Measurements from ENCODE around the gene SEC24A. TPM values are rescaled to one million over a fixed set of nuclear protein-coding genes. Genes with fewer than 3 reads are reported as not detected.
"Not testable (repeated sequence)": the region's sequence is repeated elsewhere in the genome, so short reads cannot be mapped to it uniquely, and the experiment has no call there.

The SEC24A gene
- 10 to 100 TPM; 23.0 to 30.4 (median 23.9) TPM for total RNA-seq
- long read RNA-seq, donor 1, full-length matches to known transcripts: 5 of 9 reads
- long read RNA-seq, donor 1, partial matches to known transcripts: 3 of 9 reads
- long read RNA-seq, donor 1, other reads (novel, unspliced or antisense): 1 of 9 reads
- long read RNA-seq, donor 2, full-length matches to known transcripts: 1 of 2 reads
- long read RNA-seq, donor 2, partial matches to known transcripts: 1 of 2 reads
- long read RNA-seq, donor 2, other reads (novel, unspliced or antisense): 0 of 2 reads

GRCh38 chr5:134648425-134649162, at the start of gene SEC24A:
SEC24A (plus strand) TSS chr5:134648785; CDS start chr5:134649077, 292 bp downstream.
- DNase-seq (peak; percentile 90 to 96 (median 94)), ATAC-seq (peak; percentile 97)
- TF ChIP-seq CTCF (IDR thresholded peaks at IDR 0.05): no peak
- no peaks in the 10 kb centered on the region for H3K36me3 ChIP-seq (ENCODE audit: low read depth)
- H3K4me3 ChIP-seq: peak within 1 kb of the TSS; percentile 83
- H3K4me1 ChIP-seq (ENCODE audit: low read depth): peaks cover 8% of the 10 kb centered on the region
- H3K9me3 ChIP-seq: no peaks in the 10 kb centered on the region
- intact Hi-C loops (cut with DNase I, micrococcal nuclease): no loop called here

DNA sequence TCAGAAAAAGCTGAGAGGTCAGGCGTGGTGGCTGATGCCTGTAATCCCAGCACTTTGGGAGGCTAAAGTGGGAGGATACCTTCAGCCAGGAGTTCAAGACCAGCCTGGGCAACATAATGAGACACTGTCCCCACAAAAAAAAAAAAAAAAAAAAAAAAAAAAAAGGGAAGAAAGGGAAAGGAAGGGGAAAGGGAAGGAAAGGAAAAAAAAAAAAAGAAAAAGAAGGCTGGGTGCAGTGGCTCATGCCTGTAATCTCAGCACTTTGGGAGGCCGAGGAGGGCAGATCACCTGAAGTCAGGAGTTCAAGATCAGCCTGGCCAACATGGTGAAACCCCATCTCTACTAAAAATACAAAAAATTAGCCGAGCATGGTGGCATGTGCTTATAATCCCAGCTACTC, 48.8 kb upstream of the SEC24A start:
- H3K9me3 ChIP-seq; ATAC-seq; H3K4me3 ChIP-seq; intact Hi-C loops (cut with DNase I, micrococcal nuclease); DNase-seq; H3K36me3 ChIP-seq (ENCODE audit: low read depth); H3K4me1 ChIP-seq (ENCODE audit: low read depth): not testable (repeated sequence)

GRCh38 chr5:134600600-134600999, 48.0 kb upstream of the SEC24A start:
- no peak for TF ChIP-seq CTCF (IDR thresholded peaks at IDR 0.05)
- no peak for DNase-seq
- no peak overlapping the region for H3K4me3 ChIP-seq
- no peaks in the 10 kb centered on the region for H3K4me1 ChIP-seq (ENCODE audit: low read depth)
- no peaks in the 10 kb centered on the region for H3K36me3 ChIP-seq (ENCODE audit: low read depth)
- no peak for ATAC-seq
- intact Hi-C loops (cut with DNase I, micrococcal nuclease): no loop called here
- no peaks in the 10 kb centered on the region for H3K9me3 ChIP-seq

- DNase-seq (no peak), ATAC-seq (no peak)
- Histone ChIP-seq H3K4me3 (no peak overlapping the region), H3K4me1 (ENCODE audit: low read depth) (no peaks in the 10 kb centered on the region), H3K9me3 (no peaks in the 10 kb centered on the region), H3K36me3 (ENCODE audit: low read depth) (no peaks in the 10 kb centered on the region)
- TF ChIP-seq CTCF (IDR thresholded peaks at IDR 0.05): no peak
- intact Hi-C loops (cut with DNase I, micrococcal nuclease): no loop called here
Measured at GRCh38 chr5:134603059-134603458, 45.5 kb upstream of the SEC24A start.

DNA sequence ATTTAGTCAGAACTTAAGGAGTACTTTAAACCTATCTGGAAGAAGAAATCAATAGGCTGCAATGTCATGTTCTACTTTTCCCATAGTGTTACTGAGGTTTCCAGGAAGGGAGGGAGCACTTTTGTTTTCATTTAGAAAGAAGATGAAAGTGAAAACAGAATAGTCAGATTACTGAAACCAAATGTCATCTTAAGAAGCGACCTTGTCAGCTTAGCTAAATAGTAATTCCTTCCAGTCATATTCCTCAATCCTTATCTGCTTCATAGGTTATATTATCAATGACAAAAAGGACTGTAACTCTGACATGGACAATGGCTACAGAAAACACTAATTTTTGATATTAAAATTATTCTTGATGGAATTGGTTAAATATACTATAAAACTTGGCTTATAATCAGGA, 43.7 kb upstream of the SEC24A start:
- DNase-seq (no peak), ATAC-seq (no peak)
- Histone ChIP-seq H3K4me1 (ENCODE audit: low read depth) (no peaks in the 10 kb centered on the region), H3K4me3 (no peak overlapping the region), H3K9me3 (no peaks in the 10 kb centered on the region), H3K36me3 (ENCODE audit: low read depth) (no peaks in the 10 kb centered on the region)
- intact Hi-C loops (cut with DNase I, micrococcal nuclease): no loop called here
- TF ChIP-seq CTCF (IDR thresholded peaks at IDR 0.05): no peak

DNA sequence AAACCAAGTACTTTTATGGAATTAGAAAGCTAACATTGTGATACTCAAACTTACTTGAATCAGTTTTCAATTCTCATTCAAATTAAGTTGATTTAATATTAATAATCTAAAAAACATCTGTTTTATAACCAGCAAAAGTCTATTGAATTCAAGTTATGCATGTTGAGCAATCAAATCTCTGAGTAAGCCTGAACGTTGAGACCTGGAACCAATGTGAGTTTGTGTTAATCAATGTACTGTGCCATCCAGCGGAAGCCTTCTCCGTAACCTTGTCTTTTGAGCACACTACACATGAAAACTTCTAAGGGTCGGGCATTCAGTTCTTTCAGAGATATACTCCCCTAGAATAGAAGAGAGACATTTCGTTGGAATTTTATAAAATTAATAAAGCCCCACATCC, 41.9 kb upstream of the SEC24A start:
- DNase-seq (no peak), ATAC-seq (no peak)
- no peaks in the 10 kb centered on the region for H3K4me1 ChIP-seq (ENCODE audit: low read depth)
- H3K4me3 ChIP-seq: no peak overlapping the region
- H3K9me3 ChIP-seq: no peaks in the 10 kb centered on the region
- intact Hi-C loops (cut with DNase I, micrococcal nuclease): no loop called here
- TF ChIP-seq CTCF (IDR thresholded peaks at IDR 0.05): no peak
- H3K36me3 ChIP-seq (ENCODE audit: low read depth): no peaks in the 10 kb centered on the region

All from mucosa of descending colon (tissue), 3 donors.